ENCODE measurements around the gene PRKG1.

Gene PRKG1
- total RNA-seq: 0 to 0.83 reads per million in 2 donors

- peak; percentile 8 for DNase-seq
These were observed at the start of gene PRKG1 for GRCh38 chr10:51074238-51075028. PRKG1 (plus strand) TSS chr10:51074487.

- no peak for DNase-seq
These were observed 45.9 kb upstream of the PRKG1 start for GRCh38 chr10:51028420-51028819.

GRCh38 chr10:51029172-51029641 lies 45.1 kb upstream of the PRKG1 start:
- DNase-seq: no peak

DNA sequence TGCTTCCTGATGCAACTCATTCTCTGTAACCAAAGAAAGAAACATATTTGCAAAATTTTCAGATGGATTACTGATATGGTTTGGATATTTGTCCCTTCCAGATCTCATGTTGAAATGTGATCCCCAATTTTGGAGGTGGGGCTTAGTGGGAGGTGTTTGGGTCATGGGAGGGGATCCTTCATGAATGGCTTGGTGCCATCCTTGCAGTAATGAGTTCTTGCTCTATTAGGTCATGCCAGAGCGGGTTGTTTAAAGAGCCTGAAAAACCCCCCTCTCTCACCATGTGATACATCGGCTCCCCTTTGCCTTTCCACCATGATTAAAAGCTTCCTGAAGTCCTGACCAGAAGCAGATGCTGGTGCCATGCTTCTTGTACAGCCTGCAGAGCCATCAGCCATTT lies 43.8 kb upstream of the PRKG1 start:
- no peak for DNase-seq

- no peak for DNase-seq
These were observed 42.3 kb upstream of the PRKG1 start for GRCh38 chr10:51031950-51032349.

- DNase-seq: no peak
These were observed 39.5 kb upstream of the PRKG1 start for GRCh38 chr10:51034769-51035168.

GRCh38 chr10:51035344-51035743 lies 38.9 kb upstream of the PRKG1 start:
- no peak for DNase-seq

- no peak for DNase-seq
These were observed 28.4 kb upstream of the PRKG1 start for GRCh38 chr10:51045871-51046270.

DNA sequence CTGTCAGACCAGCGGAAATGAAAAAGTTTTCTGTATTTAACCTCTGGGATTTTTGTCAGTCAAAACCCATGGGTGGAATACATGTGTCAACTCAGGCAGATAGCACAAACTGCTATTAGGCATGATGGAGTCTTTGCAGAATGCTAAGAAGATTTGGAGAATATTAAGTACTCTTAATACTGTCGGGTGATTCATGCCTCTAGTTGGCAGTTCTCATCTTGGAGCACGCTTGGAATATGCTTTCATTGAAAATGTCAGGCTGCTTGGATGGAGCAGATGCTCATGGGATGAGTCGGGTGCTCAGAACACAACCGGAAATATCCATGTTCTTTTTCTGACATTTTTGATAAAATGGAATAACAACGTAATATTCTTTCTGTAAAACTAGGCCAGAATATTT lies 27.6 kb upstream of the PRKG1 start:
- no peak for DNase-seq

DNA sequence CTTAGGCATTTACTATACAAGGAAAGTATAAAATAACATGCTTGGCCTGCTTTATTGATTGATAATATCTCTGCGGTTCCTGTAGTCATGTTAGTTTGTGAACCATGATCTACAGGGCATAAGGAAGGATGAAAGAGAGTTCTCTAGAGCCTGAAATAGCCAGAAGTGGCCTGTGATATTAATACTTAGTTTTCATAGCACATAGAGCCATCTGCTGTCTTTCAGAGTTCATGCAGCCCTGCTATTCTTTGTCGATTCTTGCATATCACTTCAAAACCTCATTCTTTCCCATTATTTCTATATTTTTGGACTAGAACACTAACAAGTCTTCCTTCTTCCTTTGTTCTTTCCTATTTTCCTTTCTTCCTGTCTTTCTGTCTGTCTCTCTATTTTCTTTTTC lies 26.4 kb upstream of the PRKG1 start:
- DNase-seq: no peak

- DNase-seq: no peak
These were observed 25.5 kb upstream of the PRKG1 start for GRCh38 chr10:51048792-51049191.

GRCh38 chr10:51052163-51052562 lies 22.1 kb upstream of the PRKG1 start:
- DNase-seq: no peak

- DNase-seq: no peak
These were observed 16.4 kb upstream of the PRKG1 start for GRCh38 chr10:51057925-51058324.

GRCh38 chr10:51063166-51063565 lies 11.1 kb upstream of the PRKG1 start:
- no peak for DNase-seq

DNA sequence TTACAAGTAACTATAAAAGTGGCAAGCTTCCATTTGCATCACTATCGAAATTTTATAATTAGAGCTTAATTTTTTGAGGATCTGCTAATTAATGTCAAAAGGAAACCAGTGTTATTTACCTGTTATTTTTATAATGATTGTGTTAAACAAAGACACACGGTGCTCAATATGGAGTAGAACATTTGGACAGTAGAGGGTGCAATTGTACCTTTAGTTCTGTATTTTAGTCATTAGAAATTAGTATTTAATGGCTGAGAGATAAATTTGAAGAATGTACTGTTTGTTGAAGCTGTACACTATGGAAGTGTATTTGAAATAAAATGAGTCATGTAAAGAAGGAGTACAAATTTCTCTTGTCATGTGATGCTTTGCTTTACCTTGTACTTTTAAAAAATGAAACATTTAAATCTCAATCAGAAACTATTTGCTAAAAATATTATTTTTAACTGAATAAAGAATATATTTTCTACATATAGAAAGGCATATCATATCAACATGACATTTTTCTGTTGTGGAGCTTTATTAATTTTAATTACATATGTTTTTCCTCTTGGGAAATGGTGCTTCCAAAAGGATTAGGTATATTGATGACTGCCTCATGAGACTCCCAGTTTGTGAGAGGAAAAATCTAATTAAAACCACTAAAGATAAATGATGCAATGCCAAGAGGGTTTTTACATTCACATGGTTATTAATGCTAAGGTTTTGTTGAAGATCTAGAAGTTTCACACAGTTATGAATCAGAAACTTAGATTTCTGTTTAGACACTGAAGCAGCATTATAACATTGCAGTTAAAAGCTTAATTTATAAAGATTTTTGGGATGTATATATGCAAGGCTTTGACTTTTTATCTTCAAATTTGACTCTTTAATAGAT lies 10.4 kb upstream of the PRKG1 start:
- DNase-seq: no peak

DNA sequence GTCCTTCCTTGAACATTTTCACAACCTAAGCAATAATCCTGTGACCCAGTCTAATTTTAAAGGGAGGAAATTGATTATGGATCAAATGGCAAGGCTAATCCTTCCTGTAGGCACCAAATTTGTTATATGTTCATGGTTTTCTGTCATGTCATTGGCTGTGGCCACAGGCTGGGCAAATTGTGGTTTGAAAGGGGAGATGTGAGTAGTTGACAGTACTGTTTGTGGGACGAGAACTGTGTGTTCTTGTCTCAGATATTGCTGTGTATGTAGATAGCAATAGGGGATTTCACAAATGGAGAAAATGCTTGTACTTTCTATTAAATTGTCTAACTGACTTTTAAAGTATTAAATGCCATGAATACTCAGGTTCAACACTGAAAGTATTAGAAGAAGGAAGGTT lies 8.1 kb upstream of the PRKG1 start:
- no peak for DNase-seq

DNA sequence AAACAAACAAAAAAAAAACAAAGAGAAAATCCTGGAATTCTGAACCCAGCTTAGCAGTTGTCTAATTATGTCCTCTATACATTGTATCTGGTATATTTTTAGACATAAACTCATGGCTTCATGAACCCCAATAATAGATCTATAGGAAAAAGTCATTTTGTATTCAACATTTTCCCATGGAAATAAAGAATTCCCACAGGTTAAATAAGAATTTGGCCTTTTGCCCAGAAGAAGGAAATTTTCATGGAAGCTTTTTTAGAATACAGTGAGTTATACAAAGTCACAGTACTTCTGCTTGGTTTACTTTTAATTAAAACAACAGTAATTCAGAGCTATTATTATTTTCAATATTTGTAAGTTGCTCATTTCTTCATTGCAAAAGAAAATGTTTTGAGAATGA lies 2.1 kb upstream of the PRKG1 start:
- DNase-seq: no peak

DNA sequence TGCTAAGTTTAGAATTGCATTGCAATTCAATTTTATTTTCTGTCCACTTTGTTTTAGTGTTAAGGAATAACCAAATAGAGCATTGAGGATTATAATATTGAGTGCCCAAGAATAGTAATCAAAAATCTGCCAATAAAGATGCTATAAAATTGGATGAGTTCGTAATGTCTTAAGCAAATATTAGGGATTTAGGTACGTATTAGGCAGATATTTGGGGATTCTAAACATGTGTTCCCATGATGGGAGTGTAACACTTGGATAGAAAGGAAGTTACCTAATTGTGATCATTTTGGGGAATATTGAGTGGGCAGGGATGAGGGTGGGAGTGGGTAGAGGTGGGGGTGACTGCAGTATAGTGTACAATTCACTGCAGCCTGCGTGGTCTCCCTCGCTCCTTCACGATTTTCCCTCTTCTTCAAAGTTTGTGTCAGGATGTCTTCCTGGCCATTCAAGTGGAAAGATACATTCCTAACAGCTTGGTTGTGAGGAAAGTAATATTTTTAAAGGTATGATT lies 1.3 kb upstream of the PRKG1 start:
- no peak for DNase-seq

- no peak for DNase-seq
These were observed 642 bp upstream of the PRKG1 start for GRCh38 chr10:51073453-51074237.

- DNase-seq: no peak
These were observed 971 bp downstream of the PRKG1 start for GRCh38 chr10:51075043-51075872.

DNA sequence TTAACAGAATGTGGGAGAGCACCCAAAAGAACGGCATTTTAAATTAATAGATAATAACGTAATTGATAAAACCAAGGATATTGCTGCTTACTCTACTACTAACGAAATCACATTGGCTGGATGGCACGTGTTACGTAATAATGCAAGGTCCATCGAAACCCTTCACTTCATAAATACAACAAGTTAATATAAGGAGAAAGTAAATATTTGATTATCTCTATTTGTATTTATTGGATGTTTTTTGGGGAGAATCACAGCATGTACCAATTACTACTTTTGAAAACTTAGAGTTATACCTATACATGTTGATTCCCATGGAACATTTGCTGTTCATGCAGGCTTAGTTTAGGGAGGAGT lies 1.6 kb downstream of the PRKG1 start:
- no peak for DNase-seq

- no peak for DNase-seq
These were observed 2.1 kb downstream of the PRKG1 start for GRCh38 chr10:51076299-51076841.

All from activated gamma-delta T cell (primary cell).